ENCODE results near the gene SKI. TPM values are rescaled to one million over a fixed set of nuclear protein-coding genes. Genes with fewer than 3 reads are reported as not detected.

Gene SKI
- total RNA-seq, 1 donor from 2014 or later, result 40.7 TPM

- no peak overlapping the region for H3K4me3 Mint-ChIP-seq
- H3K36me3 Mint-ChIP-seq (ENCODE audit: low read depth), result no peaks in the 10 kb centered on the region
- no peak for DNase-seq
- H3K4me1 Mint-ChIP-seq, result no peaks in the 10 kb centered on the region
- no peaks in the 10 kb centered on the region for H3K9me3 Mint-ChIP-seq
- H3K27ac Mint-ChIP-seq, result no peak overlapping the region
- no peaks in the 10 kb centered on the region for H3K27me3 Mint-ChIP-seq
- intact Hi-C loops (cut with micrococcal nuclease), result no loop called here
Observed at GRCh38 chr1:2356911-2357845, 129.1 kb downstream of the SKI start.

GRCh38 chr1:2358072-2358471 lies 130.0 kb downstream of the SKI start:
- H3K27ac Mint-ChIP-seq, result no peak overlapping the region

GRCh38 chr1:2358651-2359640 lies 130.8 kb downstream of the SKI start:
- Mint-ChIP-seq H3K9me3 (peaks cover 2% of the 10 kb centered on the region), H3K36me3 (ENCODE audit: low read depth) (no peaks in the 10 kb centered on the region), H3K4me1 (no peaks in the 10 kb centered on the region), H3K4me3 (no peak overlapping the region), H3K27ac (no peak overlapping the region), H3K27me3 (no peaks in the 10 kb centered on the region)
- intact Hi-C loops (cut with micrococcal nuclease), result no loop called here
- no peak for DNase-seq

More at GRCh38 chr1:2358072-2358471, 130.0 kb downstream of the SKI start:
- no peaks in the 10 kb centered on the region for H3K9me3 Mint-ChIP-seq
- H3K27me3 Mint-ChIP-seq, result no peaks in the 10 kb centered on the region
- no peaks in the 10 kb centered on the region for H3K4me1 Mint-ChIP-seq
- H3K4me3 Mint-ChIP-seq, result no peak overlapping the region
- DNase-seq, result no peak
- intact Hi-C loops (cut with micrococcal nuclease), result no loop called here
- no peaks in the 10 kb centered on the region for H3K36me3 Mint-ChIP-seq (ENCODE audit: low read depth)

Other genes starting within 250 kb of the SKI start
- gene CFAP74, start 224.5 kb upstream of the SKI start, total RNA-seq, result not detected in 2 replicates
- gene GABRD, start 209.0 kb upstream of the SKI start, total RNA-seq, result not detected in 2 replicates
- 2.5 and 3.0 TPM in 2 replicates for gene PRKCZ, start 177.9 kb upstream of the SKI start, total RNA-seq
- 55.8 and 60.3 TPM in 2 replicates for gene FAAP20, start 33.5 kb upstream of the SKI start, total RNA-seq
- gene MORN1, start 163.2 kb downstream of the SKI start, total RNA-seq, result 9.0 and 11.1 TPM in 2 replicates
- gene RER1, start 163.5 kb downstream of the SKI start, total RNA-seq, result 164 and 171 TPM in 2 replicates
- gene PEX10, start 184.2 kb downstream of the SKI start, total RNA-seq, result 22.3 and 24.2 TPM in 2 replicates
- gene PLCH2, start 248.0 kb downstream of the SKI start, total RNA-seq, result 2.2 and 2.8 TPM in 2 replicates

Data from activated CD4-positive, alpha-beta T cell treated with anti-CD3 and anti-CD28 coated beads, Interleukin-2, amount 10 ng/mL, durations not matched to agents 24 days and 14 days (primary cell).